NB4 (cell line): ENCODE results near the gene ENAH.

ENCODE experiments used
- DNase-seq: peaks from one replicate; pipeline ENCODE4 v3.0.0; 2010; ENCODE audit warnings: low read depth
- H3K4me3 ChIP-seq: one replicate; pipeline ENCODE4 v1.5.1; 2011; ENCODE audit warnings: mild to moderate bottlenecking, low read depth, low read length, moderate library complexity
- CTCF ChIP-seq: IDR thresholded peaks from one replicate; pipeline ENCODE4 v1.5.1; 2012; ENCODE audit warnings: low read depth, low read length
- MAX ChIP-seq: IDR thresholded peaks from 2 replicates; pipeline ENCODE4 v1.6.1; 2011; ENCODE audit warnings: low read depth, low read length
- MYC ChIP-seq: IDR thresholded peaks from 2 replicates; pipeline ENCODE4 v1.6.1; 2011; ENCODE audit warnings: low read depth, low read length
- POLR2A ChIP-seq: IDR thresholded peaks from 2 replicates; pipeline ENCODE4 v1.6.1; 2011; ENCODE audit warnings: mild to moderate bottlenecking; ENCODE audit not compliant: insufficient read length; ENCODE audit errors: extremely low read depth

The ENAH gene

DNA sequence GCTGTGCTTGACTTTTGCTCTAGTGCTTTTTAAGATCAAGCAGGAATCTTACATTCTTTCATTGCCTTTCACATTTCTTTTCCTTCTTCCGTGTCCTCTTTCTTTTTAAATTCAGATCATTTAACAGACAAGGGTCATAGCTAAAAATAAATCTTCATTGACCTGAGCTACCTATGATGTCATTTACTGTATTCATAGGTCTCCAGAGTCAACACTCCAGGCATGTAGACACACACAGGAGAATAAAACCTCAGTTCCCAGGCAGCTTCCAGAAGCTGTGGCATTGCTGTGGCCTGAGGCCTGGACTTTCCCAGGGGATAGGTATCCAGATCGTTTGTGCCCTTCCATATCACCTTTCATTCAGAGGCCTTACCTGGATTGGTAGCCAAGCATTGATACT lies 38.5 kb upstream of the ENAH start:
- DNase-seq: no peak
- TF ChIP-seq CTCF: no peak
- no peak for TF ChIP-seq MYC
- no peak for TF ChIP-seq MAX
- TF ChIP-seq POLR2A: no peak
- H3K4me3 ChIP-seq: no peak overlapping the region

DNA sequence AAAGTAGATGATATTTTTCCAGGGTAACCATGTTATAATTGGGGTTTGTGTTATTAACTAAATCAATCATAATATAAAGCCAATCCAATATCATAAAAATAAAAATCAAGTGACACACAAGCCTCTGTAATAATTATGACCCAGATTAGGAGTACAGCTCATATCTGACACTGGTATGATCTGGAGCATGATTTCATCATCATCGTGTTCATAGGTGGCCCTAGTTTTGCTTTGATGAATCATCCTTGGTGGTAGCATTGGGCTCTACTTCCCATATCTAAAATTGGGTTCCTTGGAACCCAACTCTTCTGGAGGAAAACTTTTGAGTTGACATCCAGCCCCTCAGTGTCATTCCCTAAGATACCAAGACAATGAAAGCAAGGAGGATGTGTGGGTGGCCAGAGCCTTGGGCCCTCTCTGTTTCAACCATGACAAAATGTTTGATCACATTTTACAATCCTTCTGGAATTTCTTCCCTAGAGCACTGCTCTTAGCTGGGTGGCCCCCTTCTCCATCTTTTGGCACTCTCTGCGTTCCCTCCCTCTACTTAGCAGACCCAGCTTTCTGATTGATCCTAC lies 37.0 kb upstream of the ENAH start:
- DNase-seq: peak; percentile 45
- TF ChIP-seq CTCF: no peak
- no peak for TF ChIP-seq MYC
- TF ChIP-seq MAX: no peak
- TF ChIP-seq POLR2A: no peak
- H3K4me3 ChIP-seq: no peak overlapping the region

DNA sequence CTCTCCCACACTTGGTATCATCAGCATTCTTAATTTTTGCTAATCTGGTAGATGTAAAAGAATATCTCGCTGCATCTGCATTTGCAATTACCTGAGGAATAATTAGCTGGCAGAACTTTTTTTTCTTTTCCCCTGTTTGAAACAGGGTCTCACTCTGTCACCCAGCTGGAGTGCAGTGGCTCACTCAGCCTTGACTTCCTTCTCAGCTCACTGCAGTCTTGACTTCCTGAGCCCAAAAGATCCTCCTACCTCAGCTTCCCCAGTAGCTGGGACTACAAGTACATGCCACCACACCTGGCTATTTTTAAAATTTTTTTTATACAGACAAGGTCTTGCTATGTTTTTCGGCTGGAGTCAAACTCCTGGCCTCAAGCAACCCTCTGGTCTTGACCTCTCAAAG lies 35.4 kb upstream of the ENAH start:
- TF ChIP-seq POLR2A (no peak), CTCF (no peak), MAX (no peak), MYC (no peak)
- no peak overlapping the region for H3K4me3 ChIP-seq
- no peak for DNase-seq

DNA sequence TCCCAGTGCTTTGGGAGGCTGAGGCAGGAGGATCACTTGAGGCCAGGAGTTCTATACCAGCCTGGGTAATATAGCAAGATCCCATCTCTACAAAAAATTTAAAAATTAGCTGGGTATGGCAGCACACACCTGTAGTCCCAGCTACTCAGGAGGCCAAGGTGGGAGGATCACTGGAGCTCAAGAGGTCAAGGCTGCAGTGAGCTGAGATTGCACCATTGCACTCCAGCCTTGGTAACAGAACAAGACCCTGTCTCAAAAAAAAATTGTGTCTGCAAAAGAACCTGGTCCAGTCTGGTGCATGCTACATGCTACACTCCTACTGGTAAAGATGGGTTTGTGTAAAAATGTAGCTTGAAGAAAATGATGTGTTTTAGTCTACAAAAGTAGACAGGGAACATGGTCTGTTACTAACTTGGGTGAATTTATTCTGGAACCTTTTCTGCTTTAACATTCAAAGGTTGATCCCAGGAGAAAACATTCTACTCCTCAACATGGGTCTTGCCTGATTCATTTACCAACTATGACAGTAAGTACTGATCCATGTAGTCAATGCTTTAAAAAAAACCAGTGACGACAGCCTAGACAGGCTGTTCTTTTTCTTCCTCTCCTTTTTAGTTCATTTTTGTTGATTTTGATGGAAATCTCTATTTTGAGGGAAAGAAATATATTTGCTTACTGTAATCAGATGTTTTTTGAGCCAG lies 32.7 kb upstream of the ENAH start:
- TF ChIP-seq CTCF (no peak), MYC (no peak), MAX (no peak), POLR2A (no peak)
- no peak overlapping the region for H3K4me3 ChIP-seq
- no peak for DNase-seq

- peak; percentile 73 for DNase-seq
- H3K4me3 ChIP-seq: no peak overlapping the region
- no peak for TF ChIP-seq POLR2A
- no peak for TF ChIP-seq MYC
- no peak for TF ChIP-seq CTCF
Observed at GRCh38 chr1:225684741-225685140, 31.8 kb upstream of the ENAH start.

DNA sequence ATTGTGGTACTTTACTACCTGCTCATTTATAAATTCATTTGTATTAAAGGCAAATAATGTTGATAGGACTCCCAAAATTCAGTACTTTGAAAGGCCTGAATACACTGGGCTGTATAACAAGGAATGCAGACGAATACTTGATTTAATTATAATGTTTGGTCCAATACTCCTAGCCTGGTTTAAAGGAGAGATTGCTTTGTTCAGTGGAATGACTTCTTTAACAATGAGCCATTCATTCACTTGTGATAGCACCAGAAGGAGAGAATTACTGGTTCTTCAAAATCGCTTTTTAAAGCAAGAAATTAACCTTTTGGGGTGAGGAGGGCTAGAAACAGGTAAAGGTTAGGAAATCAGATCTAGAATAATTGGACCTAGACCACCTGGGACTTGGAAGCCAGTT lies 28.3 kb upstream of the ENAH start:
- DNase-seq: no peak
- H3K4me3 ChIP-seq: no peak overlapping the region
- TF ChIP-seq MAX (no peak), CTCF (no peak), MYC (no peak), POLR2A (no peak)
